Tibial artery (tissue), 4 donors: ENCODE measurements around the gene FERMT2.

Experiments
- DNase-seq, 2 donors: peaks; one replicate each; pipeline ENCODE4 v3.0.0-alpha.2; 2019
- H3K27ac ChIP-seq, 2 donors: fragments of 200-600 bp; sonication (generic) in 1 of 2; 1 replicate in 1 of 2; 2 replicates in 1 of 2; pipeline ENCODE4 v1.5.1; 2018 to 2019; ENCODE audit warnings: mild to moderate bottlenecking in 1 of 2
- H3K27me3 ChIP-seq, 2 donors: fragments of 200-600 bp; sonication (generic) in 1 of 2; one replicate each; pipeline versions ENCODE4 v1.5.1 to v1.6.0; 2016 to 2019
- H3K36me3 ChIP-seq, 3 donors: fragments of 200-600 bp; sonication (generic) in 2 of 3; one replicate each; pipeline ENCODE4 v1.5.1; 2016 to 2019; ENCODE audit warnings: mild to moderate bottlenecking in 2 of 3
- H3K4me1 ChIP-seq, 4 donors: fragments of 200-600 bp; sonication (generic) in 2 of 4; 1 replicate in 3 of 4; 2 replicates in 1 of 4; pipeline ENCODE4 v1.5.1; 2016 to 2019
- H3K4me3 ChIP-seq, 2 donors: fragments of 200-600 bp; sonication (generic) in 1 of 2; 1 replicate in 1 of 2; 2 replicates in 1 of 2; pipeline ENCODE4 v1.5.1; 2018 to 2019; ENCODE audit warnings: mild to moderate bottlenecking in 2 of 2
- H3K9me3 ChIP-seq, 3 donors: fragments of 200-600 bp; sonication (generic) in 1 of 3; one replicate each; pipeline ENCODE4 v1.5.1; 2016 to 2019
- CTCF ChIP-seq, 2 experiments: fragments of 200-600 bp in 1 of 2; fragments of 450-650 bp in 1 of 2; IDR thresholded peaks; one replicate each; pipeline ENCODE4 v1.5.1; 2017 to 2019; ENCODE audit warnings: antibody characterized with exemption in 2 of 2, mild to moderate bottlenecking in 1 of 2, moderate library complexity in 1 of 2
- intact Hi-C: fragments of 100-400 bp; cut with DNase I; formaldehyde crosslinking; loops from one replicate; pipeline ENCODE4 v1.15.0; 2023; ENCODE audit warnings: low total_unique reads

Gene FERMT2

GRCh38 chr14:52836063-52836462 is 114.8 kb downstream of the FERMT2 start:
- Histone ChIP-seq H3K27me3 (no peaks in the 10 kb centered on the region), H3K4me1 (peaks cover 0 to 9% (median 3%) of the 10 kb centered on the region in 4 donors), H3K36me3 (no peaks in the 10 kb centered on the region), H3K9me3 (no peaks in the 10 kb centered on the region), H3K4me3 (no peak overlapping the region), H3K27ac (no peak overlapping the region)
- TF ChIP-seq CTCF (IDR thresholded peaks at IDR 0.05) = no peak
- intact Hi-C loops = no loop called here
- DNase-seq = no peak

- Histone ChIP-seq H3K36me3 (no peaks in the 10 kb centered on the region), H3K4me1 (peaks cover 0 to 9% (median 0%) of the 10 kb centered on the region in 4 donors), H3K4me3 (no peak overlapping the region), H3K9me3 (no peaks in the 10 kb centered on the region), H3K27me3 (no peaks in the 10 kb centered on the region), H3K27ac (no peak overlapping the region)
- no peak for DNase-seq
- intact Hi-C loops = no loop called here
- TF ChIP-seq CTCF (IDR thresholded peaks at IDR 0.05) = no peak
Measured at GRCh38 chr14:52835122-52835903, 115.5 kb downstream of the FERMT2 start.

GRCh38 chr14:52834440-52834842 is 116.4 kb downstream of the FERMT2 start:
- no peaks in the 10 kb centered on the region for H3K9me3 ChIP-seq
- no peak for TF ChIP-seq CTCF (IDR thresholded peaks at IDR 0.05)
- H3K27ac ChIP-seq = no peak overlapping the region
- intact Hi-C loops = no loop called here
- H3K27me3 ChIP-seq = no peaks in the 10 kb centered on the region
- H3K4me1 ChIP-seq = peaks cover 0 to 9% (median 0%) of the 10 kb centered on the region in 4 donors
- no peak for DNase-seq
- H3K4me3 ChIP-seq = no peak overlapping the region
- H3K36me3 ChIP-seq = no peaks in the 10 kb centered on the region

- no peak for DNase-seq
- Histone ChIP-seq H3K27me3 (no peaks in the 10 kb centered on the region), H3K9me3 (no peaks in the 10 kb centered on the region), H3K4me1 (peaks cover 0 to 9% (median 0%) of the 10 kb centered on the region in 4 donors), H3K4me3 (no peak overlapping the region), H3K36me3 (no peaks in the 10 kb centered on the region), H3K27ac (no peak overlapping the region)
- TF ChIP-seq CTCF (IDR thresholded peaks at IDR 0.05) = no peak
- intact Hi-C loops = no loop called here
Measured at GRCh38 chr14:52833891-52834290, 117.0 kb downstream of the FERMT2 start.

- peaks cover 0 to 9% (median 0%) of the 10 kb centered on the region in 4 donors for H3K4me1 ChIP-seq
Measured at GRCh38 chr14:52829527-52830185, 121.2 kb downstream of the FERMT2 start.

More at GRCh38 chr14:52829527-52830185, 121.2 kb downstream of the FERMT2 start:
- intact Hi-C loops = loop anchor here (10.0 kb wide), 1 partner anchor 225 kb away; no protein-coding TSS in a partner anchor
- Histone ChIP-seq H3K4me3 (no peak overlapping the region), H3K27ac (no peak overlapping the region), H3K27me3 (no peaks in the 10 kb centered on the region), H3K36me3 (no peaks in the 10 kb centered on the region), H3K9me3 (no peaks in the 10 kb centered on the region)
- DNase-seq = no peak
- no peak for TF ChIP-seq CTCF (IDR thresholded peaks at IDR 0.05)
